Adrenal gland (tissue), 12 donors: ENCODE data around the gene HMGCLL1. TPM values are rescaled to one million over a fixed set of nuclear protein-coding genes. Genes with fewer than 3 reads are reported as not detected.

ENCODE experiments used
- DNase-seq, 7 donors: peaks; one replicate each; pipeline ENCODE4 v3.0.0-alpha.2; 2019 to 2020
- H3K27ac ChIP-seq, 5 donors: fragments of 200-600 bp; sonication (generic) in 4 of 5; 1 replicate in 3 of 5; 2 replicates in 2 of 5; pipeline versions ENCODE4 v1.5.1 to v1.8.0; 2016 to 2020; ENCODE audit warnings: mild to moderate bottlenecking in 1 of 5
- H3K27me3 ChIP-seq: fragments of 200-600 bp; 2 replicates; pipeline ENCODE4 v1.8.0; 2021
- H3K36me3 ChIP-seq, 2 donors: fragments of 200-600 bp; replicated peaks in 1 of 2; 1 replicate in 1 of 2; 2 replicates in 1 of 2; pipeline versions ENCODE4 v1.5.1 to v1.8.0; 2018 to 2022
- H3K4me1 ChIP-seq, 2 donors: fragments of 200-600 bp; replicated peaks in 1 of 2; 1 replicate in 1 of 2; 2 replicates in 1 of 2; pipeline versions ENCODE4 v1.5.1 to v1.8.0; 2018 to 2021
- H3K4me3 ChIP-seq, 4 donors: fragments of 200-600 bp; sonication (generic) in 3 of 4; one replicate each; pipeline ENCODE4 v1.5.1; 2016 to 2018
- H3K9me3 ChIP-seq, 3 donors: fragments of 200-600 bp; sonication (generic) in 1 of 3; replicated peaks in 1 of 3; 1 replicate in 2 of 3; 2 replicates in 1 of 3; pipeline versions ENCODE4 v1.5.1 to v1.8.0; 2016 to 2021
- CTCF ChIP-seq, 6 experiments: fragments of 450-650 bp in 4 of 6; fragments of 200-600 bp in 2 of 6; sonication (generic) in 1 of 6; IDR thresholded peaks; 1 replicate in 5 of 6; 2 replicates in 1 of 6; pipeline versions ENCODE4 v1.5.1 to v1.8.0; 2016 to 2021; ENCODE audit warnings: antibody characterized with exemption in 6 of 6, mild to moderate bottlenecking in 2 of 6, moderate library complexity in 1 of 6
- POLR2A ChIP-seq, 2 donors: fragments of 450-650 bp; IDR thresholded peaks; one replicate each; pipeline ENCODE4 v1.6.1; 2017; ENCODE audit warnings: antibody characterized with exemption in 2 of 2, mild to moderate bottlenecking in 2 of 2, moderate library complexity in 1 of 2
- WGBS, 4 donors: extraction: QIAGEN DNeasy Blood & Tissue Kit in 2 of 4; methylation state at CpG; one replicate each; pipeline versions ENCODE4 v1.1.5 to v1.1.7; 2013 to 2017; 5-methylcytosine and 5-hydroxymethylcytosine counted together
- intact Hi-C, 2 donors: fragments of 100-400 bp; cut with DNase I; formaldehyde crosslinking; loops; one replicate each; pipeline versions ENCODE4 v1.14.1 to v1.15.0; 2022 to 2023
- polyA plus RNA-seq, 3 donors: library from polyadenylated mRNA; stranded (reverse); fragments of 200-250 nt in 2 of 3; fragments of 350-450 nt in 1 of 3; fragmentation: Illumina TruSeq in 1 of 3; extraction: RNeasy Lipid Tissue Mini Kit (QIAGEN cat#74804) in 1 of 3; gene quantifications; one replicate each; pipeline ENCODE4 v1.2.3, GENCODE V29; 2013 to 2014
- total RNA-seq, 9 donors: library from RNA; depleted of rRNA in 4 of 9; stranded (reverse); fragments of >200 nt in 4 of 9; fragments of 120-200 nt in 1 of 9; fragmentation: NEBNext Ultra II Directional in 1 of 9; extraction: Animal tissue kit (Norgen Biotek cat#: 25700) in 1 of 9; gene quantifications; one replicate each; pipeline versions ENCODE4 v1.1.0 to v1.2.4, GENCODE V29; 2013 to 2023
- donor health status: healthy with polysubstance abuse.
- donor health status: Bipolar disorder and iron deficiency.
- donor health status: DM: yes; HTN: yes; CAD: no.
- donor health status: DM: no; HTN: no; CAD: no.
- donor health status: DM: no; HTN: no; CAD: no.
- donor health status: DM: yes; HTN: yes; CAD: no.

The HMGCLL1 gene
- total and polyA plus RNA-seq, 12 donors = 0.26 to 5.2 (median 1.7) TPM; not detected in 1

- no peaks in the 10 kb centered on the region for H3K27me3 ChIP-seq
- WGBS, 4 donors = 86 to 95% (median 92%) methylated on average over 4 of the region's 4 CpGs
- no peak for DNase-seq
- no peak for TF ChIP-seq CTCF (IDR thresholded peaks at IDR 0.05)
- TF ChIP-seq POLR2A (IDR thresholded peaks at IDR 0.05) = no peak
- H3K9me3 ChIP-seq = no peaks in the 10 kb centered on the region
- H3K27ac ChIP-seq = no peak overlapping the region
- H3K4me1 ChIP-seq = no peaks in the 10 kb centered on the region
- no peak overlapping the region for H3K4me3 ChIP-seq
- intact Hi-C loops = no loop called here
- no peaks in the 10 kb centered on the region for H3K36me3 ChIP-seq
Observed at GRCh38 chr6:55518529-55519060, 60.4 kb downstream of the HMGCLL1 start.

GRCh38 chr6:55516736-55517135 lies 62.3 kb downstream of the HMGCLL1 start:
- TF ChIP-seq POLR2A (IDR thresholded peaks at IDR 0.05) = no peak
- no peak for TF ChIP-seq CTCF (IDR thresholded peaks at IDR 0.05)
- Histone ChIP-seq H3K9me3 (no peaks in the 10 kb centered on the region), H3K36me3 (no peaks in the 10 kb centered on the region), H3K4me3 (no peak overlapping the region), H3K27me3 (no peaks in the 10 kb centered on the region), H3K4me1 (no peaks in the 10 kb centered on the region), H3K27ac (no peak overlapping the region)
- no peak for DNase-seq
- WGBS, 4 donors = 61 to 84% (median 73%) methylated on average over 1 of the region's 1 CpG
- intact Hi-C loops = no loop called here

GRCh38 chr6:55512904-55513303 lies 66.1 kb downstream of the HMGCLL1 start:
- Histone ChIP-seq H3K9me3 (no peaks in the 10 kb centered on the region), H3K27ac (no peak overlapping the region), H3K4me3 (no peak overlapping the region), H3K4me1 (no peaks in the 10 kb centered on the region), H3K36me3 (no peaks in the 10 kb centered on the region), H3K27me3 (no peaks in the 10 kb centered on the region)
- intact Hi-C loops = no loop called here
- TF ChIP-seq POLR2A (IDR thresholded peaks at IDR 0.05) = no peak
- TF ChIP-seq CTCF (IDR thresholded peaks at IDR 0.05) = no peak
- WGBS, 4 donors = 82 to 100% (median 89%) methylated on average over 1 of the region's 1 CpG
- no peak for DNase-seq

GRCh38 chr6:55511122-55511800 lies 67.7 kb downstream of the HMGCLL1 start:
- intact Hi-C loops = no loop called here

More at GRCh38 chr6:55511122-55511800, 67.7 kb downstream of the HMGCLL1 start:
- Histone ChIP-seq H3K36me3 (no peaks in the 10 kb centered on the region), H3K4me1 (no peaks in the 10 kb centered on the region), H3K27me3 (no peaks in the 10 kb centered on the region), H3K27ac (no peak overlapping the region), H3K9me3 (no peaks in the 10 kb centered on the region), H3K4me3 (no peak overlapping the region)
- no peak for DNase-seq
- 83 to 88% (median 85%) methylated on average over 5 of the region's 5 CpGs for WGBS, 4 donors
- TF ChIP-seq CTCF (IDR thresholded peaks at IDR 0.05) (no peak), POLR2A (IDR thresholded peaks at IDR 0.05) (no peak)
